Epithelial cell of prostate (primary cell): ENCODE data around the gene DLG2.

Experiments
- DNase-seq: peaks from one replicate; pipeline ENCODE4 v3.0.0-alpha.2; 2011; ENCODE audit warnings: low read depth, low spot score
- H3K27ac ChIP-seq: fragments of 450-650 bp; 2 replicates; pipeline ENCODE4 v1.5.1; 2017; ENCODE audit warnings: mild to moderate bottlenecking

Gene DLG2

DNA sequence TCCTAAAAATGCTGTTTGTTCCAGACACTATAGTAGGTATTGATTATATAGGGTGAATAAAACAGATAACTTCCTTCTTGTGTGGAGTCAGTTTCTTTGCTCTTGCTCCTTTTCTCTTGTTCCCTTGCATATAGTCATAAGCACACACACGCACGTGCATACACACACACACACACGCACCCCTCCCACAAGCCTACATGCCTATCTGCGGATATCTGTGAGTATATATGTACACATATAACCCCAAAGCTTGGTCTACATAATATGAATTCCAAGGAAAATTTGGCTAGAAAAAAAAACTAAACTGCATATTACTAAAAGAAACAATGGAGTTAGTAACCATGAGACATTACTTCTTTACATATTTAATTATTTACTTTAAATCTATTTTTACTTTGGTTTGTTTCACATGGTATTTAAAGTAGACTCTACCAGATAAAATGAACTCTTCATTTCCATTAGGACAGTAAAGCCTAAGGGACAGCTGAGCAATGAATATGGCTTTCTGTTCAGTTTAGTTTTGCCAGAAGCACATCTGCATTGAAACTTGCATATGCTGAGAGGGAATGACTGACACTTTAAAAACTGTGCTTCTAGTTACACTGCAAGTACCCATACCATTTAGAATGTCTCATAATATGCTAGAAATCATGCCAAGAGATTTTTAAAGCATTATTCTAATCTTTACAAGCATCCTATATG, 676.4 kb downstream of the DLG2 start:
- no peak for DNase-seq
- H3K27ac ChIP-seq = no peak overlapping the region

DNA sequence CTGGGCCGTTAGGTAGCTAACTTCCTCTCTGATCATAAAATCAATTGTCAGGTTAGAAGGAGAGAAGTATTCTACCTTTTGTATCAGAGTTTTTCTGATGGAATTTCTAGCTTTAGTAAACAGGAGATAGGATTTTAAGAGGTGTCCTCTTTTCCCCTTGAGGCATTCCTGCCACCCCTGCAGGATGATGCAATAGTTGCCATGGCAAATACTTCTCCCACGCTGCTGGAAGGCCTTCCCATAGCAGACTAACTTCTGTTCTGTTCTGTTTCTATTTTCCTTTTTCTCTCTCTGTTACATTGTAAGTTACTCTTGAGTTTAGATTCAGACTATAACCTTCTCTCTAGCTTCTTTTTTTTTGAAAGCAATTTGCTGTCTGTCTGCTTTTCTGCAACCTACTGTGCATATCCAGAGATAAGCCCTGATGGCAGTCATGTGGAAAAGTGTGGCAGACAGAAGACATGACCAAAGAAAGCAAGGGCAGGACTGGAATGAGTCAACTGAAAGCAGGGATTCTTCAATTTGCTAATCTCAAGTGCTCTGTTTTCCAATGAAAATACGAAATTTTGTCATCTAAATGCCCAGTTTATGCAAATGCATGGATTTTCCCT, 679.1 kb downstream of the DLG2 start:
- no peak for DNase-seq
- H3K27ac ChIP-seq = no peak overlapping the region

DNA sequence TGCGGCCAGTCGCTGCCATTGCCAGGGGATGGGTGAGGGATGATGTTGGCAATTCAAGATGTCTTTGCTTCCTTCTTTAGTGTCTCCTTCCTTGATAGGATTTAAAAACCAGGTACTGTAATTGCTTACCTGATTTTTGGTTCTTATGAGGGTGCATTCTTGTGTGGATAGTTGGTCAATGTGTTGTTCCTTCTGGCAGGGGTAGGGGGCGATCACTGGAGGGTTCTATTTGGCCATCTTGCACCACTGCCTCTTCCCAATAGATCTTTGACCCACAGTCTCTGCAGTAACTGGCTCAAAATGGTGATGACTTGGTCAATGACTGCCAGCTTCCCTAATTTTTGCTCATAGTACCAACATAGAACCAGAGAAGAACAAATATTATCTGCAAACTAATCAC, 680.1 kb downstream of the DLG2 start:
- no peak for DNase-seq
- no peak overlapping the region for H3K27ac ChIP-seq

DNA sequence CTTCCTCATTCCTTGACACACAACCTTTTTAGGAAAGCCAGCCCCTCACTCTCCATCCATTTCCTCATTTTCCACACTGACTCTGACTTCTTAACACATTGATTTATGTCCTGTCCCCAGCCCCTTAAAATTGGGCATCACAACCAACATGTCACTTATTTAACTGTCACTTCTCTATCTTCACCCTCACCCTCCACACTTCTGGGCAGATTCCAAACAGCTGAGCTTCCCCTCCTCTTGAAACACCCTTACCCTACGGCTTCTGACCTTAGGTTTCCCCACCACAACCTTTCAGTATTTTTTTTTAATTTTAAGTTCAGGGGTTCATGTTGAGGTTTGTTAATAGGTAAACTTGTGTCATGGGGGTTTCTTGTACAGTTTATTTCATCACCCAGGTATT, 696.3 kb downstream of the DLG2 start:
- DNase-seq = no peak
- no peak overlapping the region for H3K27ac ChIP-seq

DNA sequence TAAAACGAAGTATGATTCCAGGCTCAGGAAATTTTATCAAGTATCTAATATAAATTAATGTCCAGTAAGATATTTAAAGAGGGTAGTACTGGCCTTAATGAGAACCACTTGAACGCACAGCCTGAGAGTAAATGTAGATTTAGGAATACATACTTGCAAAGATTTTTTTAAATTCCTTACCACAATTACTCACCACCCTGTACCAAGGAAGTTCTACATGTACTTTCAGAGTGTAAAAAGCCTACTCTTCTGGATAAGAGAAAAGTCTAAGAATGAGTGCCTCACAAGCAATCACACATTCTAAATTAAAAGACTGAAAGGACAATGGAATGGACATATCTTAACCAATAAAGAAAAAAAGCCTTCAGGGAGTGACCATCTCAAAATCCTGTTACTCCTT, 697.4 kb downstream of the DLG2 start:
- H3K27ac ChIP-seq = no peak overlapping the region
- no peak for DNase-seq

DNA sequence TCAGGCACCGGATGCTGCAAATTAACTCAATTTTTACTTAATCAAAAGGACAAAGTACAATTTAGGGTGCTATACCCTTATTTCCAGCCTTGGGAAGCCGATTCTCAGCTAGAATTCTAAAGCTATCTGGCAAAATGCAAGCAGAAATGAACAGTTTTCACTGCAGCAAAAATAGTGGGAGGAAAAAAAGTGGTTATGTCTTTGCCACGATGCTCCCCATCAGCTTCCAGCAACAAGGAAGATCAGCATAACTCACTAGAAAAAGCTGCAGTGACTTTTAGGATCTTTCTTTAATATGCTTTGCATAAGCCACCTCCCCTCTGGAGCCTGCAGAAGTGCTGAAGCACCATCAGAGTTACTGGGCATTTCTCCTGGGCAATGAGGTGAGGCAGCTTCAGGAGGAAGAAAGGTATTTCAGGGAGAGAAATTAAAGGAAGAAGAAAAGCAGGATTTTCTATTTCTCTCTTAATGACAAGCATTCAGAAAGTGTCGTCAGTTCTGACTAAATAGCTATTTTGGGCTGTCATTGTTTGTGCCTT, 702.9 kb downstream of the DLG2 start:
- DNase-seq = no peak
- H3K27ac ChIP-seq = no peak overlapping the region

DNA sequence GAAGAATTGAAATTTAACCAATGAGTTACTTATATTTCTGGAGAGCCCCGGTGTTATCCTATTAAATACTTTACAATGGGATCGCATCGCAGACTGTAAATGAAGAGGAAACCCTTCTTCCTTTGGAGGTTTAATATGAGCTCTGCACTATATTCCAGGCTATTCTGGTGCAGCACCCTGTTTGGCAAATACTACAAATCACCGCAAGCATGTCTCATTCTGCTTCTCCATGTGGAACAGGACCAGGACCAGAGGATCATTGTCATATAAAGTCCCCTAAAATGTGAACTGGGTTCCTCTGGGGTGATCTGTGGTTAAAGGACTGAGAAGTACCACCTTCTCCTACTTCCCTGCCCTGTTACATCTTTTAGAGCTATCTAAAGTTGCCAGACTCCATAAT, 703.7 kb downstream of the DLG2 start:
- no peak overlapping the region for H3K27ac ChIP-seq
- no peak for DNase-seq

DNA sequence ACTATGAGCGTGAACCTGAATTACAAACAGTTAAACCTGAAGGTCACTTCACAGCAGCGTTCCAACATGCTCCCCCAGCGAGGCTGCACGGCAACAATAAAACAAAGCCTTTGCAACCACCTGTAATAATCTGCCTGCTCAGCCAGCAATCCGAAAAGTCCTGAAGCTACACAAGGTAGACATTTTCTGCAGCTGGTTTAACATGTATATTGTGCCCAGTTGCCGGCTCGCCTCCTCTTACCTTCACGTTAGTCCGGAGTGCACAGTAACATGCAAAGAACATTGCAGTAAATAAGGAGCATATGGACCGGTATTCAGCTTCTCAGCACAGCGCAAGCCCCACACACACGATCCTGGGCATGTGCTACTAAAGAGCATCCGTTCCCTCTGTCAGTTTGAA, 704.3 kb downstream of the DLG2 start:
- DNase-seq = no peak
- no peak overlapping the region for H3K27ac ChIP-seq

DNA sequence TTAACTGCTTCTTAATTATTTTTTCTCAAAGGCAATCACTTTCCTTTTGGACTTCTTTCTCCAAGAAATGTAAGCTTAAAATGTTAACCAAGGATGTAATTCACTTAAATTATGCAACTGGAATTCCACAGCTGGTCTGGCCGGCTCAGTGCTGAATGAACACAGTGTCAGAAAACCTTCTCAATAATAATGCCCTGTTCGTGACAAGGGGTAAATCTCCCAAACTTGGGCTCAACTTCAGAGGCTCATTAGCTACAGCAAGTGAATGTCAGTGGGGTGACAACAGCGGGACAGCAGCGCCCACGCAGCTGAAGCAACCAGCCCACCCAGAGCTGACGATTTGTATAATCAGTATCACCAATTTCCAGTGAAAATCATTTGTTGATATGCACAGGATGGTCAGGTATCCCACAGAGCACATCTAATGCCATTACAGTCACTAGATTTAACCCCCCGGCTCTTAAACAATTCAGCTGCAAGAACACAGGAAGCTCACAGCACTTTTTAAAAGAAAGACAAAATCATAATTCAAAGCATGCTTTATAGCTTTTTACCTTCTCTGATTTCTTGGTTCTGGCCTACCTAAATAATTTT, 704.8 kb downstream of the DLG2 start:
- no peak overlapping the region for H3K27ac ChIP-seq
- DNase-seq = no peak

DNA sequence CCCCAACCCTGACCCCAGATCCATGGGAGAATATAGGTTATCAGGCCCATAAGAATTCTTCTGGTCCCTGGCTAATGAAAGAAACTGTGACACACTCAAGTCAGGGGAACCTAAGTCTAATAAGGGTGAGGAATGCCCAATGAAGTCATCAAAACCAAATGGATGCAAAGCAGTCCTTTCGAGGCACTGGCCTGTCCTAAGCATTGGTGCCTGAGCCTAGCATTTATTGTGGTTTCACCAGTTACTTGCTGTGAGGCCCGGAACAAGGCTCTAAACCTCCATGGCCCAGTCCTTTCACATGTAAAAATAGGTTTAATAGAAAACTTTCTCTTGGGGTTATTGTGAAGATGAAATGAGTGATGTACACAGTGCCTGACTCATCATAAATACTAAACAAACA, 712.6 kb downstream of the DLG2 start:
- H3K27ac ChIP-seq = no peak overlapping the region
- DNase-seq = no peak

DNA sequence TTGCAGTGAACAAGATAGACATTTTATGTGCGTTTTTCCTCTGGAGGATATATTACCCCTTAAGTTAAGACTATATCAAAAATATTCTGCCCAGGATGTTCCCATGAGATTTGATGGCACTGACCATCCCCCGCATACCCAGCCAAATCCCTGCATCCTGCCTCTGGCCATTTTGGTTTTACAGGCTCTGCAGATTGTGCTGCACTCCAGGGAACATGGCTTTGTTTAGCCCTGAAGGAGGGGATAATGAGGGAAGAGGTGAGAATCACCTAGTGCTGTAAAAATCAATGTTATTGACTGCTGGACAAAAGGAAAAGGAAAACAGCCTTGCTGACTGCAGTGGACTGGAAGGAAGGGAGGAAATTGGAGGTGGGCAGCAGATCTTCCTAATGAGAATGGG, 717.4 kb downstream of the DLG2 start:
- H3K27ac ChIP-seq = no peak overlapping the region

DNA sequence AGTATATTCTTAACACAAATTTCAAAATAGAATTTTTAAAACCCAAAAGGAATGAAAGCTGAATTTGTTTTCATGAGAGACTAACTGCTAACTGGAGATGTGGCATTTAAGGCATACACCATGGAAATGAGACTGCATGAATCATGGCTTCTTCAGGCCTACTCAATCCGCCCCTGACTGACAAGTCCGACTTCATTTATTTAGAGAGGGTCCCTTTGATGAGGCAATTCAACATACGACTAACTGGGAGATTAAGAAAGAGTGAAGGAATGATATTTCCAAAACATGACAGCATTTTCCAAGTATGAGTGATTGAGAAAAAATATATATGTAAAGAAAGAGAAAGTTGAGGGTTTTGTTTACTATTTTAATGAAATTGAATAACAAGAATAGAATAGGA, 720.1 kb downstream of the DLG2 start:
- DNase-seq = no peak
- H3K27ac ChIP-seq = no peak overlapping the region

More for the DNA sequence above, 717.4 kb downstream of the DLG2 start:
- no peak for DNase-seq

DNA sequence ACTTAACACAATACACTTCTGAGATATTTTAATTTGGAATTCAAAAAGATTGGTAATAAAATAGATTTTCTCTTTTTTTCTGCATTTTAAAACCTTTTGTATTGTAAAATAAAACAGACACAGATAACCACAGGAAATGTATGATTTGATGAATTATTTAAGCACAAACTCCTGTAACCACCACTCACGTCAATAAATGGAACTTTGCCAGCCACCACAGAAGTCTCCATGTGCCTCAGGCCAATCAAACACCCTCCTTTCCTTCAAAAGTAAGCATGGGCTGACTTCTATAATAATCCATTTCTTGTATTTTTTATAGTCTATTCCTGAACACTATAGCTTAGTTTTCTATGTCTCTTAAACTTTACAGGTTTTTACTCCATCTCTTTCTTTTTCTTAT, 721.7 kb downstream of the DLG2 start:
- no peak overlapping the region for H3K27ac ChIP-seq
- no peak for DNase-seq

DNA sequence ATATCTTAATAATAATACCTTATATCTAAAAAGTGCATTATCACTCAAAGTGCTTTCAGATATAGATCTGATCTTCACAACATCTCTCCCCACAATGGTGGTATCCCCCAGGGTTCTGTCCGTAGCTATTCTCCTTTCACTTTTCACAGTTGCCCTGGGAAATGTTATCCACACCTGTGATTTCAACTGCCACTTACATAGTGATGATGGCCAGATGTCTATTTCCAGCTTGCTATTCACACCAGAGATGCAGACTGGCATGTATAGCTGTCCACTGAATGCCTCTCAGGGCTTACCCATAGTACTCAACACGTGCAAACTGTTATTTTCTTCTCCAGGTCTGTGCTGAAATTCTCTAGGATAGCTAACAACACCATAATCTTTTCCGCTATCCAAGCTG, 724.7 kb downstream of the DLG2 start:
- no peak overlapping the region for H3K27ac ChIP-seq
- no peak for DNase-seq

DNA sequence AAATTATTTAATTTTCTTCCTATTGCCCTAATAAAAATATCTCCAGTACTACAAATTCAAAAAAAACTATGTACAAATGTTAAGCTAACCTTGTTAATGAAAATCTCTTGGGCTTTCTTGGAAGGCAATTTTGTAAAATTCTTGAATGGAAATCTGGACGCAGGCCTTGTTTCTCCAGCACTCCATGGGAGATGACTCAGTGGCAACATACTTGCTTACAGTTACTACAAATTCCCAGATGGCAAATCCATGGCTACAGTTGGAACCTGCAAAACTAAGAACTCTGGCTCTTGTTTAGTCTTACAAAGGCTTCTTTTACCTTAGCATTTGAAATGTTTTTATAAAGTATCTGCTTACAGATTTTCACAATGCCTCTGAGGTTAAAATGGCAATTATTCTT, 725.2 kb downstream of the DLG2 start:
- H3K27ac ChIP-seq = no peak overlapping the region
- no peak for DNase-seq

DNA sequence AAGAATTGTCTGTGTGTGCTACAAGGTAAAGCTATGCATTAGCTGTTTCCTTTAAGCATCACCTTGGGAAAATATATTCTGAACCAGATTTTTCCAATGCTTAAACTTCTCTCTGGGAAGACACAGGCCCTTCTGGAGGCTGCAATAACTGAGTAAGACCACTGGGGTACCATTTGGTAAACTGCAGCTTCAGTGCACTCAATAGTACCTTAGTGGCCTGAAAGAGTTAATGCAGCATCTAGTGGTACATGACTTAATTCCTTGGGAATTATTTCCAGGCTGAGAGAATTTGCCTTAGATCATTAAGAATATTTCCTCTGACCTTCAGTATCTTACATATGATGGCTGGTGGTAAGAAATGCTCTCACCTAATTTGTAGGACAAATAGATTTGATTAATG, 727.4 kb downstream of the DLG2 start:
- no peak for DNase-seq

DNA sequence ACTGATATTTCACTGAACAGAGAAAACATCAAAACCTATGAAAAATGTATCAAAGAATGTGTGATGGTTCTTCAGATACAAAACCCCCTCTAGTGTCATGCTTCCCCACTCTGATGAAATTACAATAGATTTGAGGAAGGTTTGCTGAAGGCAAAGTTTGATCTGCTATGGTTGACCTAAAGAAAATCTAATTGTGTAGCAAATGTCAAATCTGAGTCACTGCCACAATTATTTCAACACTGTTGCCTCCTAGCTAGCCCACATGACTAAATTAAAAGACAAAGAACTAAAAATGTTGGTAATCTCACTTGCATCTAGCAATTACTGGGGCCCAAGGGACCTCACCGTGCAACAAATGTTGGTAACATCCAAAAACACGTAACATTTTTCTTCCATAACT, 728.0 kb downstream of the DLG2 start:
- no peak overlapping the region for H3K27ac ChIP-seq
- no peak for DNase-seq

More for the DNA sequence above, 727.4 kb downstream of the DLG2 start:
- no peak overlapping the region for H3K27ac ChIP-seq

DNA sequence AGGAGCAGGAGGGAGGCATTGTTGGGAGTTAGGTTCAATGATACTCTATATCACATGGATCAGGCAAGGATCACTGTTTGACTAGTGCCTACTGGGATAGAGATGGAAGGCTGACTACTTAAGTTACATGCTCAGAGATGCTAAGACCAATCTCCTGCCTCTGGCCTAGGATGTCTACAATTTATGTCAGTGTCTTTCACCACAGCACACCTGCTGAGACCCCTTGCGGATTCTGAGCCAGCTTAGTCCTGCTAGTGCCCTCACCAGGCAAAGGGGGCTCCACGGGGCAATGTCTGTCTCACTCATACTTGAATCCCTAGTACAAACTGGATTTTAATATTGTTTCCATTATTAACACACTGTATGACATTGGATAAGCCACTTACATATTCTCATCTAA, 732.5 kb downstream of the DLG2 start:
- no peak for DNase-seq
- no peak overlapping the region for H3K27ac ChIP-seq

DNA sequence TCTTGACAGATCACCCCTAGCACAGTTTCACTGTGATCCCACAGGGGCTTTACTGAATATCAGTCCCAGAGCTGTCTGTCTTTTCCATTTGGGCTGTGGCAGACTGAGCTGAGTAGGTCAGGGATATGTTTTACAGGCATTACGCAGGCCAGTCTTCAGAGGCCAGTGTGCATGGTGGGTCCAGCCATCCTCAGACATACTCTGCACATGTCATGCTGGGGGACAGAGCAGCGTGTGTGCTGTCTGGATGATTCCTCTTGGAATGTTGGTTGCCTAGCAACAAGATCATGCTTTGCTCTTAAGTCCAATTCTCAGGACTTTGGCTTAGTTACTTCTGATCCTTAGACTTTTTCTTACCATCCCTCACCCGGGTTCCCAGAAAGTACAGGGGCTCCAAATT, 736.5 kb downstream of the DLG2 start:
- no peak overlapping the region for H3K27ac ChIP-seq
- DNase-seq = no peak

DNA sequence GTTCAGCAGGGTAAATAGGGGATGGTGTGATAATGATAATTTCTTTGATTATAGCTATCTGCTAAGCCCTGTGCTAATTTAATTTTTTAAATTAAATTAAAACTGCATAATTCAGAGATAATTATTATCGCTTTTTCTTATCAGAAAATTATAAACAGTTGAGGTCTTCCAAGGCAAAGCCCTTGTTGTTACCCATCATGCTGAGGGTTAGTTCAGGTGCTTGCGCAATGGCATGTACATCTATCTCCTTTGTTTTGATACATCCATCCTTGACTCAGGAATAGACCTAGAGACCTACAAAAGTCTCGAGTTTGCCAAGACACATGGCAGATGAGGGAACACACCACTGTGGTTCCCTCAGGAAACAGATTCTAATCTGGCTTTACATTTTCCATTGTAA, 737.6 kb downstream of the DLG2 start:
- H3K27ac ChIP-seq = no peak overlapping the region
- no peak for DNase-seq

DNA sequence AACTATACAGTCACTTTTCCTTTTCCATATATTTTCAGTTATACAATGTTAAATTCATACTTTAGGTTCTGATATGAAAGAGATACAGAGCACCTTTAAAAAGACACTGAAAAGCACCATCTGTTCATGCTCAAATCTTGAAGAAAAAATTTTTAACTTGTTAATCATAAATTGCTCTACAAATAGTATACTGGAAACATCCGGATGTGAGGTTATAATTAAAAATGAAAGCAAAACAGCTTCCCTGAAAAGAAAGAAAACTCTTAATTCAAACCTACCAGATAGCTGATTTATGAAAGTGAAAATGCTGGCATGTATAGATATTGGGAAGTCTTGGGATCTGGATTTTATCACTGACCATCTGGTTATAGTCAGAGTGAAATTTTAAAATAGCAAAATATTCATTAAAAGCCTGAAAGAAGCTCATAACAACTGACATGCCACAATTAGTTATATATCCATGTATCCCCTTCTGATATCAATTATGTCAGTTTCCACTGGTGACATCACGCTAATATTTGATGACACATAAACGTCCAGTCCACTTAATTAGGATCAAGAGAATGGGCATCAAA, 740.0 kb downstream of the DLG2 start:
- no peak overlapping the region for H3K27ac ChIP-seq
- no peak for DNase-seq
